GM12878 (cell line): ENCODE results near the gene MMRN2. TPM values are rescaled to one million over a fixed set of nuclear protein-coding genes. Genes with fewer than 3 reads are reported as not detected.

Source experiments
- ASH2L ChIP-seq: fragments of 300-600, 200-600 bp; sonication (generic); IDR thresholded peaks from 2 replicates; pipeline ENCODE4 v1.6.1; 2017; ENCODE audit warnings: low read depth, mild to moderate bottlenecking, borderline replicate concordance
- ATF7 ChIP-seq: fragments of 450-650 bp; IDR thresholded peaks from 2 replicates; pipeline ENCODE4 v1.6.1; 2016; ENCODE audit warnings: low read depth, mild to moderate bottlenecking
- CHD4 ChIP-seq: fragments of 200-600 bp; sonication (generic); IDR thresholded peaks from 2 replicates; pipeline ENCODE4 v1.6.1; 2016; ENCODE audit warnings: mild to moderate bottlenecking
- CTCF ChIP-seq, 3 experiments: IDR thresholded peaks in 2 of 3; conservative IDR thresholded peaks in 1 of 3; 2 replicates each; pipeline ENCODE4 v1.5.1; 2011; ENCODE audit warnings: low read depth in 3 of 3, low read length in 3 of 3, mild to moderate bottlenecking in 3 of 3, control low read depth in 2 of 3, moderate library complexity in 2 of 3, inconsistent platforms in 1 of 3, mixed read lengths in 1 of 3; ENCODE audit not compliant: control insufficient read depth in 2 of 3, insufficient read depth in 1 of 3; ENCODE audit errors: extremely low read depth in 1 of 3
- ETV6 ChIP-seq, 2 experiments: fragments of 450-650 bp in 1 of 2; IDR thresholded peaks in 1 of 2; conservative IDR thresholded peaks in 1 of 2; 2 replicates each; pipeline ENCODE4 v1.6.1; 2014; ENCODE audit warnings: antibody characterized with exemption in 1 of 2, borderline replicate concordance in 1 of 2, low read depth in 1 of 2, mild to moderate bottlenecking in 1 of 2, moderate library complexity in 1 of 2
- GATAD2B ChIP-seq: fragments of 450-650 bp; conservative IDR thresholded peaks from 2 replicates; pipeline ENCODE4 v1.6.1; 2017; ENCODE audit warnings: low read depth, mild to moderate bottlenecking, moderate library complexity
- IKZF1 ChIP-seq: fragments of 450-650 bp; conservative IDR thresholded peaks from 2 replicates; pipeline ENCODE4 v1.6.1; 2017; ENCODE audit warnings: antibody characterized with exemption, mild to moderate bottlenecking
- IRF5 ChIP-seq: fragments of 450-650 bp; IDR thresholded peaks from 2 replicates; pipeline ENCODE4 v1.6.1; 2017; ENCODE audit warnings: borderline replicate concordance
- JUND ChIP-seq: IDR thresholded peaks from 2 replicates; pipeline ENCODE4 v1.6.1; 2012; ENCODE audit warnings: low read depth, mild to moderate bottlenecking, low read length, improper control_type of control experiment, moderate library complexity
- MXI1 ChIP-seq: fragments of 150-350 bp; IDR thresholded peaks from 2 replicates; pipeline ENCODE4 v1.6.1; 2011; ENCODE audit warnings: low read depth, mild to moderate bottlenecking, inconsistent platforms, low read length, improper control_type of control experiment
- NBN ChIP-seq: fragments of 450-650 bp; IDR thresholded peaks from 2 replicates; pipeline ENCODE4 v1.6.1; 2016
- NR2F1 ChIP-seq: fragments of 450-650 bp; conservative IDR thresholded peaks from 2 replicates; pipeline ENCODE4 v1.6.1; 2017; ENCODE audit warnings: mild to moderate bottlenecking
- PAX8 ChIP-seq: fragments of 450-650 bp; IDR thresholded peaks from 2 replicates; pipeline ENCODE4 v1.6.1; 2017; ENCODE audit warnings: mild to moderate bottlenecking, moderate library complexity
- PKNOX1 ChIP-seq: fragments of 450-650 bp; IDR thresholded peaks from 2 replicates; pipeline ENCODE4 v1.6.1; 2016; ENCODE audit warnings: mild to moderate bottlenecking
- POLR2A ChIP-seq: IDR thresholded peaks from 2 replicates; pipeline ENCODE4 v1.6.1; 2011; ENCODE audit warnings: low read depth, mild to moderate bottlenecking, low read length
- PRDM15 ChIP-seq: fragments of 450-650 bp; formaldehyde crosslinking; IDR thresholded peaks from 2 replicates; pipeline ENCODE4 v1.4.0; 2020; ENCODE audit warnings: mild to moderate bottlenecking, moderate library complexity
- RB1 ChIP-seq: fragments of 450-650 bp; formaldehyde crosslinking; IDR thresholded peaks from 2 replicates; pipeline ENCODE4 v1.6.1; 2017; ENCODE audit warnings: mild to moderate bottlenecking, borderline replicate concordance
- WRNIP1 ChIP-seq: IDR thresholded peaks from 2 replicates; pipeline ENCODE4 v1.6.1; 2011; ENCODE audit warnings: low read depth, low read length, improper control_type of control experiment, borderline replicate concordance
- ZBTB4 ChIP-seq: fragments of 450-650 bp; formaldehyde crosslinking; IDR thresholded peaks from 2 replicates; pipeline ENCODE4 v1.4.0; 2022; ENCODE audit warnings: mild to moderate bottlenecking, moderate library complexity
- ZNF622 ChIP-seq: fragments of 450-650 bp; IDR thresholded peaks from 2 replicates; pipeline ENCODE4 v1.6.1; 2017; ENCODE audit warnings: mild to moderate bottlenecking, inconsistent platforms
- polyA plus RNA-seq, 11 experiments: library from polyadenylated mRNA; depleted of rRNA in 4 of 11; unstranded in 6 of 11; stranded (reverse) in 5 of 11; fragments of >200 nt; fragmentation: Nextera tagmentation in 4 of 11; fragmentation: Illumina TruSeq in 1 of 11; extraction: Ambion mirVana in 4 of 11; extraction: Trizol in 1 of 11; gene quantifications; 1 replicate in 1 of 11; 2 replicates in 10 of 11; pipeline versions ENCODE4 v1.2.1 to v1.2.3, GENCODE V29; 2011 to 2016; ENCODE audit warnings: inconsistent platforms in 2 of 11, missing spikeins in 2 of 11, low read depth in 1 of 11
- total RNA-seq, 4 experiments: library from RNA; depleted of rRNA in 3 of 4; stranded (reverse); fragments of >200 nt in 3 of 4; fragmentation: Illumina TruSeq in 1 of 4; extraction: Trizol in 1 of 4; gene quantifications; 2 replicates each; pipeline versions ENCODE4 v1.2.1 to v1.2.3, GENCODE V29; 2013 to 2021

The MMRN2 gene
- total and polyA plus RNA-seq, 10 of the 15 experiments (the other 5 are each of a cell fraction or from before 2014, with no cell fraction given), result 0.09 to 1.0 (median 0.54) TPM; not detected in 3

- TF ChIP-seq PRDM15 (CRISPR knock-in tag), result no peak
- no peak for TF ChIP-seq GATAD2B
- TF ChIP-seq ASH2L, result no peak
- TF ChIP-seq RB1, result no peak
- TF ChIP-seq ETV6 (conservative IDR thresholded peaks at IDR 0.05 in 1 of 2, IDR thresholded peaks at IDR 0.05 in 1 of 2; ENCODE audit: borderline replicate concordance in 1 of 2, low read depth in 1 of 2), result no peak
- TF ChIP-seq ATF7, result no peak
- TF ChIP-seq IRF5, result no peak
- TF ChIP-seq POLR2A, result no peak
- no peak for TF ChIP-seq MXI1
- no peak for TF ChIP-seq PKNOX1
- TF ChIP-seq NBN, result no peak
- no peak for TF ChIP-seq CTCF (IDR thresholded peaks at IDR 0.05 in 2 of 3, conservative IDR thresholded peaks at IDR 0.05 in 1 of 3; ENCODE audit: control insufficient read depth in 2 of 3, extremely low read depth in 1 of 3, insufficient read depth in 1 of 3, low read depth in 3 of 3, low read length in 3 of 3)
- TF ChIP-seq WRNIP1, result no peak
- no peak for TF ChIP-seq NR2F1
- no peak for TF ChIP-seq ZNF622
- TF ChIP-seq IKZF1, result no peak; the same call in 1 of the 2 replicates
- no peak for TF ChIP-seq JUND
- no peak for TF ChIP-seq PAX8
- TF ChIP-seq ZBTB4 (CRISPR knock-in tag), result no peak
- TF ChIP-seq CHD4, result no peak
These were observed 8.7 kb upstream of the MMRN2 start (continued) for GRCh38 chr10:86965986-86966654.
